Neural cell (in vitro differentiated cells): Measurements from ENCODE around the gene ANO4. TPM values are rescaled to one million over a fixed set of nuclear protein-coding genes. Genes with fewer than 3 reads are reported as not detected.

ENCODE experiments used
- H2AFZ ChIP-seq: fragments of 200-600, 300-800 bp; sonication (generic), shearing (Covaris generic); 2 replicates; pipeline ENCODE4 v1.6.0; 2014; ENCODE audit warnings: low read depth, mild to moderate bottlenecking, antibody characterized with exemption, low read length, moderate library complexity
- H3F3A ChIP-seq: fragments of 200-600 bp; shearing (Covaris generic); 2 replicates; pipeline ENCODE4 v1.6.1; 2016; ENCODE audit warnings: mild to moderate bottlenecking, moderate library complexity, mixed read lengths, antibody characterized with exemption, low read length; ENCODE audit not compliant: insufficient read depth, poor library complexity, severe bottlenecking
- H3K27ac ChIP-seq: fragments of 200-600, 300-800 bp; sonication (generic), shearing (Covaris generic); 2 replicates; pipeline ENCODE4 v1.5.1; 2014; ENCODE audit warnings: mild to moderate bottlenecking, low read length, moderate library complexity
- H3K27me3 ChIP-seq: fragments of 300-800, 200-600 bp; sonication (generic), shearing (Covaris generic); 2 replicates; pipeline ENCODE4 v1.6.0; 2014; ENCODE audit warnings: mild to moderate bottlenecking, low read depth, low read length, moderate library complexity; ENCODE audit not compliant: insufficient read depth
- H3K36me3 ChIP-seq: fragments of 300-800, 200-600 bp; sonication (generic), shearing (Covaris generic); 2 replicates; pipeline ENCODE4 v1.5.1; 2014; ENCODE audit warnings: mild to moderate bottlenecking, antibody characterized with exemption, low read length, moderate library complexity; ENCODE audit not compliant: insufficient read depth
- H3K4me2 ChIP-seq: fragments of 300-800, 200-600 bp; sonication (generic), shearing (Covaris generic); 2 replicates; pipeline ENCODE4 v1.6.0; 2014; ENCODE audit warnings: mild to moderate bottlenecking, low read length
- H3K4me3 ChIP-seq: fragments of 300-800, 200-600 bp; sonication (generic), shearing (Covaris generic); 2 replicates; pipeline ENCODE4 v1.5.1; 2014; ENCODE audit warnings: mild to moderate bottlenecking, low read length, moderate library complexity
- H3K79me2 ChIP-seq: fragments of 200-600 bp; shearing (Covaris generic); replicated peaks from 2 replicates; pipeline ENCODE4 v1.6.0; 2014; ENCODE audit warnings: mild to moderate bottlenecking, low read length, moderate library complexity; ENCODE audit not compliant: insufficient read depth
- H3K9ac ChIP-seq: fragments of 300-800, 200-600 bp; sonication (generic), shearing (Covaris generic); 2 replicates; pipeline ENCODE4 v1.6.1; 2016; ENCODE audit warnings: mild to moderate bottlenecking, low read length, mixed read lengths
- H3K9me2 ChIP-seq: fragments of 200-600 bp; shearing (Covaris generic); 2 replicates; pipeline ENCODE4 v1.6.1; 2016; ENCODE audit warnings: mild to moderate bottlenecking, low read length, mixed read lengths; ENCODE audit not compliant: insufficient read depth
- H3K9me3 ChIP-seq: fragments of 200-600, 300-800 bp; sonication (generic), shearing (Covaris generic); 2 replicates; pipeline ENCODE4 v1.6.1; 2016; ENCODE audit warnings: mild to moderate bottlenecking, mixed run types, low read length, moderate library complexity, mixed read lengths
- H4K20me1 ChIP-seq: fragments of 200-600 bp; shearing (Covaris generic); 2 replicates; pipeline ENCODE4 v1.6.1; 2016; ENCODE audit warnings: mild to moderate bottlenecking, mixed run types; ENCODE audit not compliant: insufficient read depth
- CTCF ChIP-seq: fragments of 450-650 bp; IDR thresholded peaks from 2 replicates; pipeline ENCODE4 v1.5.1; 2014; ENCODE audit warnings: antibody characterized with exemption, mild to moderate bottlenecking, moderate library complexity; ENCODE audit not compliant: poor library complexity, severe bottlenecking
- EP300 ChIP-seq: fragments of 450-650 bp; conservative IDR thresholded peaks from 2 replicates; pipeline ENCODE4 v1.6.1; 2014; ENCODE audit warnings: antibody characterized with exemption, mild to moderate bottlenecking, moderate library complexity; ENCODE audit not compliant: poor library complexity, severe bottlenecking
- EZH2 ChIP-seq: fragments of 200-600, 300-800 bp; shearing (Covaris generic), sonication (generic); IDR thresholded peaks from 2 replicates; pipeline ENCODE4 v1.6.1; 2014; ENCODE audit warnings: antibody characterized with exemption, low read length, borderline replicate concordance, mild to moderate bottlenecking; ENCODE audit not compliant: insufficient read depth, poor library complexity, severe bottlenecking
- MXI1 ChIP-seq: fragments of 450-650 bp; conservative IDR thresholded peaks from 2 replicates; pipeline ENCODE4 v1.6.1; 2014; ENCODE audit warnings: antibody characterized with exemption, mild to moderate bottlenecking; ENCODE audit not compliant: poor library complexity, severe bottlenecking
- POLR2AphosphoS5 ChIP-seq: IDR thresholded peaks from 2 replicates; pipeline ENCODE4 v1.6.1; 2012
- RAD21 ChIP-seq: fragments of 450-650 bp; conservative IDR thresholded peaks from 2 replicates; pipeline ENCODE4 v1.6.1; 2014; ENCODE audit warnings: antibody characterized with exemption, mild to moderate bottlenecking, moderate library complexity
- SMC3 ChIP-seq: fragments of 450-650 bp; conservative IDR thresholded peaks from 2 replicates; pipeline ENCODE4 v1.6.1; 2014; ENCODE audit warnings: antibody characterized with exemption, mild to moderate bottlenecking, moderate library complexity; ENCODE audit not compliant: poor library complexity
- TAF1 ChIP-seq: IDR thresholded peaks from 2 replicates; pipeline ENCODE4 v1.6.1; 2012; ENCODE audit warnings: low read depth
- polyA plus RNA-seq: library from polyadenylated mRNA; depleted of rRNA; stranded (reverse); fragments of >200 nt; gene quantifications from 2 replicates; pipeline ENCODE4 v1.2.3, GENCODE V29; 2014
- TF ChIP-seq, protein P1 (sequence below): IDR thresholded peaks from 2 replicates; pipeline ENCODE4 v1.6.1; 2012; ENCODE audit warnings: borderline replicate concordance

ANO4 gene
- polyA plus RNA-seq, 1 donor from 2014 or later: 11.1 TPM

DNA sequence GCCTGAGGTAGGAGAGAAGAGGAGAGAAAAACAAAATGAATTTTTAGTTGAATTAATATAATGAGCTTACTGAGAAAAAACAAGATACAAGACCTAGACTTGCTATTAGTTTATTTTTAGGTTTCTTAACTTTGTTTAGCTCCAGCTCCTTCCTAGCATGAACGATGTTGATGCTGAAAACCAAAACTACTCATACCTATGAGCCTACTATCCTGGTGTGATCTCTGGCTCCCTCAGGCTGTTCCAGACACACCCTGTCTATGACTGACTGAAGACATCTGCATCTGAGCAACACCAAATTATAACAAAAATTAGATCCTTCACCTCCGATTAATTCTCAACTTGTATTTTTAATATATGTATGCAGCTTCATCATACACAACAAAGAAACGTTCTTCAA, 225.1 kb downstream of the ANO4 start:
- H2AFZ ChIP-seq: no peak overlapping the region
- H4K20me1 ChIP-seq: no peaks in the 10 kb centered on the region
- TF ChIP-seq SMC3 (no peak), TAF1 (no peak), RAD21 (no peak), EZH2 (no peak), CTCF (no peak), MXI1 (no peak), EP300 (no peak), POLR2AphosphoS5 (no peak)
- TF ChIP-seq, protein P1, sequence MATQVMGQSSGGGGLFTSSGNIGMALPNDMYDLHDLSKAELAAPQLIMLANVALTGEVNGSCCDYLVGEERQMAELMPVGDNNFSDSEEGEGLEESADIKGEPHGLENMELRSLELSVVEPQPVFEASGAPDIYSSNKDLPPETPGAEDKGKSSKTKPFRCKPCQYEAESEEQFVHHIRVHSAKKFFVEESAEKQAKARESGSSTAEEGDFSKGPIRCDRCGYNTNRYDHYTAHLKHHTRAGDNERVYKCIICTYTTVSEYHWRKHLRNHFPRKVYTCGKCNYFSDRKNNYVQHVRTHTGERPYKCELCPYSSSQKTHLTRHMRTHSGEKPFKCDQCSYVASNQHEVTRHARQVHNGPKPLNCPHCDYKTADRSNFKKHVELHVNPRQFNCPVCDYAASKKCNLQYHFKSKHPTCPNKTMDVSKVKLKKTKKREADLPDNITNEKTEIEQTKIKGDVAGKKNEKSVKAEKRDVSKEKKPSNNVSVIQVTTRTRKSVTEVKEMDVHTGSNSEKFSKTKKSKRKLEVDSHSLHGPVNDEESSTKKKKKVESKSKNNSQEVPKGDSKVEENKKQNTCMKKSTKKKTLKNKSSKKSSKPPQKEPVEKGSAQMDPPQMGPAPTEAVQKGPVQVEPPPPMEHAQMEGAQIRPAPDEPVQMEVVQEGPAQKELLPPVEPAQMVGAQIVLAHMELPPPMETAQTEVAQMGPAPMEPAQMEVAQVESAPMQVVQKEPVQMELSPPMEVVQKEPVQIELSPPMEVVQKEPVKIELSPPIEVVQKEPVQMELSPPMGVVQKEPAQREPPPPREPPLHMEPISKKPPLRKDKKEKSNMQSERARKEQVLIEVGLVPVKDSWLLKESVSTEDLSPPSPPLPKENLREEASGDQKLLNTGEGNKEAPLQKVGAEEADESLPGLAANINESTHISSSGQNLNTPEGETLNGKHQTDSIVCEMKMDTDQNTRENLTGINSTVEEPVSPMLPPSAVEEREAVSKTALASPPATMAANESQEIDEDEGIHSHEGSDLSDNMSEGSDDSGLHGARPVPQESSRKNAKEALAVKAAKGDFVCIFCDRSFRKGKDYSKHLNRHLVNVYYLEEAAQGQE: no peak
- no peaks in the 10 kb centered on the region for H3K9me3 ChIP-seq
- H3K79me2 ChIP-seq: no peaks in the 10 kb centered on the region
- no peaks in the 10 kb centered on the region for H3K27me3 ChIP-seq
- H3K4me3 ChIP-seq: no peak overlapping the region
- H3K9me2 ChIP-seq: no peaks in the 10 kb centered on the region
- no peak overlapping the region for H3K9ac ChIP-seq
- no peaks in the 10 kb centered on the region for H3F3A ChIP-seq
- H3K36me3 ChIP-seq: no peaks in the 10 kb centered on the region
- no peak overlapping the region for H3K27ac ChIP-seq
- H3K4me2 ChIP-seq: no peak overlapping the region

DNA sequence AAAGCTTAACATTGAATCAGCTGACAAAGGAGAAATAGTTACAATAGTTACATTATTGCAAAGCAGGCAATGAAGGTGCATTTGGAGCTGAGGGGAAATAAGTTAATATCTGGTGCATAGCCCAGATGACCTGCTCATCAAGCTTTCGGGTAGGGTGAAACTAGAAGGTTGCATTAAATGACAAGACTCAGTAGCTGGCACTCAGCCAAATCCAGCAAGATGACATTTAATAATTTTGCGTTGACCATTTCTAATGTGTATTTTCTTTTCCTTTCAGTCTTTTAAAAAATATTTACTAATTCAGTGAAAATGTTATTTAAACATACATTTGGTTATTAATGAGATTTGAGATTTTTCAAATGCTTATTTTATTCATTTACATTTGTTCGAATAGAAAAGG, 226.9 kb downstream of the ANO4 start:
- H3K4me2 ChIP-seq: no peak overlapping the region

More for the DNA sequence above, 226.9 kb downstream of the ANO4 start:
- Histone ChIP-seq H3K9me3 (no peaks in the 10 kb centered on the region), H3K9ac (no peak overlapping the region), H3F3A (no peaks in the 10 kb centered on the region), H3K27ac (no peak overlapping the region), H3K36me3 (no peaks in the 10 kb centered on the region), H3K27me3 (no peaks in the 10 kb centered on the region), H2AFZ (no peak overlapping the region), H3K9me2 (no peaks in the 10 kb centered on the region), H4K20me1 (no peaks in the 10 kb centered on the region), H3K79me2 (no peaks in the 10 kb centered on the region), H3K4me3 (no peak overlapping the region)
- TF ChIP-seq MXI1 (no peak), TAF1 (no peak), SMC3 (no peak), CTCF (no peak), EZH2 (no peak), EP300 (no peak), POLR2AphosphoS5 (no peak), RAD21 (no peak)
- TF ChIP-seq, protein P1: no peak
